Small intestine (tissue), 7 donors: Measurements from ENCODE around the gene ALDH3B1. TPM values are rescaled to one million over a fixed set of nuclear protein-coding genes. Genes with fewer than 3 reads are reported as not detected.

ENCODE experiments used
- DNase-seq, 2 donors: peaks; one replicate each; pipeline versions ENCODE4 v3.0.0 to v3.0.0-alpha.2; 2013
- FAIRE-seq: peaks from 2 replicates; lab custom pipeline; 2012; peaks lifted over from hg19 to GRCh38; lab: Jason Lieb, UNC
- H3K27ac ChIP-seq, 3 donors: one replicate each; pipeline ENCODE4 v1.5.1; 2013; ENCODE audit warnings: low read length in 2 of 3, mild to moderate bottlenecking in 2 of 3, control low read depth in 1 of 3, inconsistent platforms in 1 of 3, low read depth in 1 of 3, moderate library complexity in 1 of 3
- H3K27me3 ChIP-seq, 3 donors: one replicate each; pipeline ENCODE4 v1.6.1; 2013; ENCODE audit warnings: low read length in 3 of 3, inconsistent platforms in 1 of 3; ENCODE audit not compliant: control insufficient read depth in 3 of 3, insufficient read depth in 3 of 3
- H3K36me3 ChIP-seq, 3 donors: one replicate each; pipeline ENCODE4 v1.6.1; 2013; ENCODE audit warnings: low read length in 3 of 3, inconsistent platforms in 1 of 3, low read depth in 1 of 3, mild to moderate bottlenecking in 1 of 3, moderate library complexity in 1 of 3; ENCODE audit not compliant: control insufficient read depth in 3 of 3, insufficient read depth in 2 of 3
- H3K4me1 ChIP-seq, 3 donors: one replicate each; pipeline ENCODE4 v1.6.1; 2013; ENCODE audit warnings: low read length in 2 of 3, inconsistent platforms in 1 of 3, low read depth in 1 of 3, mild to moderate bottlenecking in 1 of 3, moderate library complexity in 1 of 3; ENCODE audit not compliant: control insufficient read depth in 3 of 3, insufficient read depth in 2 of 3
- H3K4me3 ChIP-seq, 3 donors: one replicate each; pipeline ENCODE4 v1.5.1; 2013; ENCODE audit warnings: low read length in 3 of 3, control low read depth in 1 of 3, inconsistent platforms in 1 of 3, low read depth in 1 of 3, mild to moderate bottlenecking in 1 of 3, moderate library complexity in 1 of 3
- H3K9me3 ChIP-seq, 2 donors: one replicate each; pipeline ENCODE4 v1.6.1; 2013; ENCODE audit warnings: low read depth in 1 of 2, low read length in 1 of 2; ENCODE audit not compliant: control insufficient read depth in 2 of 2, insufficient read depth in 1 of 2
- WGBS, 3 donors: extraction: QIAGEN DNeasy Blood & Tissue Kit; methylation state at CpG; one replicate each; pipeline ENCODE4 v1.1.7; 2013; 5-methylcytosine and 5-hydroxymethylcytosine counted together
- polyA plus RNA-seq, 4 donors: library from polyadenylated mRNA; stranded (reverse) in 3 of 4; unstranded in 1 of 4; fragments of 200-250 nt in 3 of 4; fragments of 120-200 nt in 1 of 4; gene quantifications; one replicate each; pipeline versions ENCODE4 v1.2.1 to v1.2.3, GENCODE V29; 2013
- donor health status: healthy with polysubstance abuse.
- donor health status: control.
- donor health status: control.
- donor health status: Bipolar disorder and iron deficiency.
- donor health status: healthy.

Gene ALDH3B1
- polyA plus RNA-seq, 4 donors = 14.4 to 28.1 (median 21.6) TPM

DNA sequence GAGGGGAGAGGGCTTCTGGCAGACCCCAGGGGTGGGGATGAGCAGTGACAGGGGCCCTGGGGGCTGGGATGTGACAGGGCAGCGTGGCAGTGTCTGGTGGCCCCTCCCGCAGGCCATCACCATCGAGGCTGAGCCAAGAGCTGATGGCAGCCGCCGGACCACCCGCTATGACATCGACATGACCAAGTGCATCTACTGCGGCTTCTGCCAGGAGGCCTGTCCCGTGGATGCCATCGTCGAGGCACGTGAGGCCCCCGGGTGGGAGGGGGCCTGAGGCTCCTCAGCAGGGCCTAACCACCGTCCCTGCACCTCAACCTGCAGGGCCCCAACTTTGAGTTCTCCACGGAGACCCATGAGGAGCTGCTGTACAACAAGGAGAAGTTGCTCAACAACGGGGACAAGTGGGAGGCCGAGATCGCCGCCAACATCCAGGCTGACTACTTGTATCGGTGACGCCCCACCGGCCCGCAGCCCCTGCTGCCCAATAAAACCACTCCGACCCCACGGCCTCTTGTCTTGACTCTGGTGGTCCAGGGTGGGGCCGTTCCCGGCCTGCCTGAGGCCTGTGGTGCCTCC lies 26.1 kb downstream of the ALDH3B1 start:
- 86 to 87% (median 87%) methylated on average over 27 of the region's 27 CpGs for WGBS, 3 donors
- Histone ChIP-seq H3K36me3 (peaks cover 3 to 70% (median 5%) of the 10 kb centered on the region in 3 donors), H3K9me3 (no peaks in the 10 kb centered on the region), H3K4me1 (peaks cover 2 to 39% (median 5%) of the 10 kb centered on the region in 3 donors), H3K4me3 (no peak overlapping the region), H3K27me3 (no peaks in the 10 kb centered on the region), H3K27ac (peak overlapping the region; percentile 22 to 95 (median 26))
- FAIRE-seq = no peak
- no peak for DNase-seq

DNA sequence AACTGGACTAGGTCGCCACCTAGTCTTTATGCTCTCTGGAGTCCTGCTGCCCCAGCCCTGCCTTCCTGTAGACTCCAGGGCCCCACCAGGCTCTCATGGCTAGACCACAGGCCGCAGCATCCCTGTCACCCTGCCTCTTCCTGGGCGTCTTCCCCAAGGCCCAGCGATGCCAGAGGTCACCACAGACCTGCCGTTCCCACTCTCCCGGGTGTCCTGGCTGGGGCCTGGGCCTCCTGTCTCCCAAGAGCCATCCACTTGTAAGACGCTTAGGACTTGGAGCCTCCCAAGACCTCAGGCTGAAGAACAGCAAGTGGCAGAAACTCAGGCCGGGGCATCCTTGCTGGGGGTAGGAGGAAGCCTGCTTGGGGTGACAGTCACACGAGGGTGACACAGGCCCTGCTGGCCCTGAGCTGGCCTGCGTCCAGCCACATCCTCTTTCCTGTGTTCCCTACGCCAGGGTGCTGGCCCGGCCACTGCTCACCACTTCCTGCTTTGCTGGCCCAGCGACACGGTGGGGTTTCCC lies 26.7 kb downstream of the ALDH3B1 start:
- no peak for FAIRE-seq
- DNase-seq = peak in 1 of 2 donors; percentile 40
- Histone ChIP-seq H3K27me3 (no peaks in the 10 kb centered on the region), H3K4me1 (peaks cover 2 to 34% (median 5%) of the 10 kb centered on the region in 3 donors), H3K9me3 (no peaks in the 10 kb centered on the region), H3K4me3 (no peak overlapping the region), H3K36me3 (peaks cover 3 to 72% (median 5%) of the 10 kb centered on the region in 3 donors), H3K27ac (peak overlapping the region; percentile 26 to 95 (median 34))
- 58 to 74% (median 61%) methylated on average over 14 of the region's 14 CpGs for WGBS, 3 donors

DNA sequence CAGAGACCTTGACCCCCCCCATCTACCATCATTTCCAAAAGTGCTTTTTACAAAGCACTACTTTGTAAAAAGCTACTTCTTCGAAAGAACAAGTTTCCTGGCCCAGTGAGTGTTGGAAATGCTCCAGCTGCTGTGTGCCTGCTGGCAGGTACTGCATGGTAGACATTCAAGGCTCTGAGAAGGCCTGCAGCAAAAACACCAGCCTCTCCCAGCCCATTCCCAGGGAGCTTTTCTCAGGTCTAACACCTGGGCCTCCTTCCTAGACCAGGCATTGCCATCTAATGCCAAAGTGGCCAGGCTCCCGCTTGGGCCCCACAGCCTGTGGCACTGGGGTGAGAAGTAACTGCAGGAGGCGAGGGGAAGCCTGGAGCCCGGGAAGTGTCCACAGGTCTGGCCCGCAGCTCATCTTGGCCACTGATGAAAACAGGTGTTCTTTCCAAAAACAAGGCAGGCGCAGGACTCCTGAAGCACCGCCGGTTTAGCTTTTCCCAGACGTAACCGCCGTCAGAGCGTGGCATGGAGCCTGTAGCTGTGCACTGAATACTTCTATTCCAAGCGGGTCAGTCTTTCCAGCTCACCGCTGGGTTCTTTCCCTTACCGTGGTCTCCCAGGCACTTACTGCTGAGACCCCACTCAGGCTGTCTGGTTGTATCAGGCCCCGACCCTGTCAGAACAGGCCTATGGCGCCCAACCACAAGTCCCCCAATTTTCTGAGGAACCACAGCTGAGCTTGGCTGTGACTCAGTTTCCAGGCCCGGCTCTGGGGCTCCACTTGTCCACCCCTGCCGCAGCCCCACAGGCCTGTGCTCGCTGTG lies 27.5 kb downstream of the ALDH3B1 start:
- no peak for FAIRE-seq
- WGBS, 3 donors = 72 to 80% (median 77%) methylated on average over 20 of the region's 20 CpGs
- H3K27ac ChIP-seq = peak overlapping the region; percentile 88 to 95 (median 93)
- no peaks in the 10 kb centered on the region for H3K27me3 ChIP-seq
- DNase-seq = no peak
- peaks cover 2 to 29% (median 5%) of the 10 kb centered on the region in 3 donors for H3K4me1 ChIP-seq
- H3K36me3 ChIP-seq = peaks cover 3 to 72% (median 5%) of the 10 kb centered on the region in 3 donors
- no peaks in the 10 kb centered on the region for H3K9me3 ChIP-seq
- H3K4me3 ChIP-seq = no peak overlapping the region

DNA sequence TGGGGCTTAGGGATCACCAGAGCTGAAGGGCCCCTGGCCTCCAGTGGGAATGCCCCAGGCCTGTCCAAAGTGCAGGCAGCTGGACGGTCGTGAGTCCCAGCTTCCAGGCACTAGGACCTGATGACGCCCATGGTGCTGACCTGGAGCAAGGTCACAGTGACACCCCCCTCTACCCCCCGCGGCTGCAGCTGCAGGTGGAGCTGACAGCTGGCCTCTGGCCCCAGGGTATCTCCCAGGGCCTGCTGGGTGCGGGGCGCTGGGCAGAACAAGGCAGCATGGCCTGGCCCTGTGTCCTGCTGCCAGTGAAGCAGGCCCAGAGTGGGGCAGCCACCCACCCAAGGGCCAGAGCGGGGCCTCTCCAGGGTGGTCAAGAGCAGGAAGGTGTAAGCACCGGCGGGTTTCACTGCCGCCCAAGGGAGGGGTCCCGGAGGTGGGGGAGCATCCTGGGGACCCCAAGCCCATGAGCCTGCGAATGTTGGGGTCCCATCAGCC lies 28.1 kb downstream of the ALDH3B1 start:
- DNase-seq = peak in 1 of 2 donors; percentile 61
- Histone ChIP-seq H3K27ac (peak overlapping the region; percentile 88 to 95 (median 93)), H3K9me3 (no peaks in the 10 kb centered on the region), H3K36me3 (peaks cover 2 to 72% (median 5%) of the 10 kb centered on the region in 3 donors), H3K4me3 (peak overlapping the region in 2 of 3 donors; percentile 58 to 84), H3K27me3 (no peaks in the 10 kb centered on the region), H3K4me1 (peaks cover 5 to 35% (median 5%) of the 10 kb centered on the region in 3 donors)
- 30 to 34% (median 30%) methylated on average over 11 to 13 of the region's 13 CpGs for WGBS, 3 donors
- no peak for FAIRE-seq

GRCh38 chr11:68038718-68039525 lies 28.8 kb downstream of the ALDH3B1 start, which contains the start of gene TCIRG1:
Gene TCIRG1, plus strand, starts transcription at chr11:68039025. Its CDS starts 2,247 bp downstream, at chr11:68041272.
- H3K36me3 ChIP-seq = peaks cover 0 to 72% (median 3%) of the 10 kb centered on the region in 3 donors
- H3K9me3 ChIP-seq = no peaks in the 10 kb centered on the region
- peak within 1 kb of the TSS; percentile 58 to 84 (median 81) for H3K4me3 ChIP-seq
- DNase-seq = peak; percentile 92 to 93
- H3K27me3 ChIP-seq = no peaks in the 10 kb centered on the region
- peak within 1 kb of the TSS; percentile 88 to 95 (median 93) for H3K27ac ChIP-seq
- 2 to 4% (median 4%) methylated on average over 46 to 51 of the region's 51 CpGs for WGBS, 3 donors
- FAIRE-seq = no peak
- peaks cover 5 to 38% (median 5%) of the 10 kb centered on the region in 3 donors for H3K4me1 ChIP-seq

DNA sequence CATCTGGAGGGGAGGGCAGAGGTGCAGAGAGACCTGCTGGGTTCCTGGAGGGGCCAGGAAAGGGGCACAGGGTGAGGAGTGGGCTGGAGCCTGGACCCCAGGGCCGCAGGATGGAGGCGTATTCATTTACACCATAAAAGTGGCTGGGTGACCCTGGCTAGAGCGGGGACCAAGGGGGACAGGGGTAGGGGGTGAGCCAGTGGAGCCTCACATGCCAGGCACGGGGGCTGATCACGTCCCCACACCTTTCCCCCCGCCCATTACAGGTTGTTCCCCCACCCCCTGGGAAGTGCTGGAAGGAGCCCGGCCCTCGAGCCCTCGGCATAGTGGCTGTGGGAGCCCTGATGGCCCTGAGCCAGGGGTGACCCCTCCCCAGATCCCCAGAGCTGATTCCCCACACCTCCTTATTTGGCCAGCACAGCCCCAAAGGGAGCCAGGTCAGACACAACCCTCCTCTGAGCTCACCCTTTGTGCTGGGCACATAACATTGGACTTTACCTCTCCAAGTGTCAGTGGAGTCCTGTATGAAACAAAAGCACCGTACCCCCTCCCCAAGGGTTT lies 29.5 kb downstream of the ALDH3B1 start:
- DNase-seq (peak; percentile 63 to 69), FAIRE-seq (no peak)
- WGBS, 3 donors = 4 to 18% (median 6%) methylated on average over 10 of the region's 10 CpGs
- no peaks in the 10 kb centered on the region for H3K9me3 ChIP-seq
- peaks cover 5 to 38% (median 5%) of the 10 kb centered on the region in 3 donors for H3K4me1 ChIP-seq
- peaks cover under 1 to 73% (median 5%) of the 10 kb centered on the region in 3 donors for H3K36me3 ChIP-seq
- peak overlapping the region; percentile 58 to 84 (median 81) for H3K4me3 ChIP-seq
- H3K27me3 ChIP-seq = no peaks in the 10 kb centered on the region
- peak overlapping the region; percentile 88 to 95 (median 93) for H3K27ac ChIP-seq

GRCh38 chr11:68040101-68040956 lies 30.2 kb downstream of the ALDH3B1 start:
- Histone ChIP-seq H3K27me3 (no peaks in the 10 kb centered on the region), H3K4me1 (peaks cover 5 to 38% (median 5%) of the 10 kb centered on the region in 3 donors), H3K9me3 (no peaks in the 10 kb centered on the region), H3K36me3 (peaks cover 3 to 74% (median 5%) of the 10 kb centered on the region in 3 donors), H3K27ac (peak overlapping the region; percentile 88 to 95 (median 93)), H3K4me3 (peak overlapping the region; percentile 58 to 84 (median 81))
- peak; percentile 60 to 84 for DNase-seq
- no peak for FAIRE-seq
- WGBS, 3 donors = 3 to 6% (median 6%) methylated on average over 22 of the region's 22 CpGs
